ENCODE results near the gene SLC17A9. TPM values are rescaled to one million over a fixed set of nuclear protein-coding genes. Genes with fewer than 3 reads are reported as not detected.

SLC17A9 gene
- total RNA-seq, 1 experiment from 2014 or later, result 37.6 TPM

GRCh38 chr20:62940875-62941274 is 11.6 kb upstream of the SLC17A9 start:
- no peaks in the 10 kb centered on the region for H3K27me3 ChIP-seq (ENCODE audit: insufficient read depth, low read length)
- no TSS peak for BruUV-seq (replicated peaks)
- peaks cover 29 to 33% of the 10 kb centered on the region in 2 experiments for H3K36me3 ChIP-seq (ENCODE audit: control insufficient read depth in 1 of 2, insufficient read depth in 2 of 2, low read length in 2 of 2)
- H2AFZ ChIP-seq (ENCODE audit: low read depth, low read length, poor library complexity, severe bottlenecking), result no peak overlapping the region
- ChIA-PET RAD21 (ENCODE audit: low non-redundant PET in 1 of 2, low total read pairs in 2 of 2, uncharacterized antibody in 2 of 2, unreplicated experiment in 2 of 2) (no interaction called here), POLR2A (no interaction called here), CTCF (no interaction called here)
- no peak for TF ChIP-seq CBX3 (IDR thresholded peaks at IDR 0.05; ENCODE audit: low read depth)
- TF ChIP-seq, protein P1, sequence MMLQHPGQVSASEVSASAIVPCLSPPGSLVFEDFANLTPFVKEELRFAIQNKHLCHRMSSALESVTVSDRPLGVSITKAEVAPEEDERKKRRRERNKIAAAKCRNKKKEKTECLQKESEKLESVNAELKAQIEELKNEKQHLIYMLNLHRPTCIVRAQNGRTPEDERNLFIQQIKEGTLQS (IDR thresholded peaks at IDR 0.05), result no peak
- TF ChIP-seq POLR2AphosphoS5 (IDR thresholded peaks at IDR 0.05; ENCODE audit: low read depth, low read length), result no peak
- no peak for TF ChIP-seq FOSL1 (IDR thresholded peaks at IDR 0.05; ENCODE audit: low read depth)
- no peak for TF ChIP-seq RAD21 (IDR thresholded peaks at IDR 0.05; ENCODE audit: low read depth)
- TF ChIP-seq POLR2A (IDR thresholded peaks at IDR 0.05; ENCODE audit: borderline replicate concordance, extremely low read depth, insufficient read depth, insufficient read length), result no peak
- TF ChIP-seq EGR1 (IDR thresholded peaks at IDR 0.05; ENCODE audit: low read depth), result no peak
- TF ChIP-seq ELF1 (IDR thresholded peaks at IDR 0.05; ENCODE audit: borderline replicate concordance, low read depth), result no peak
- TF ChIP-seq ZFX (IDR thresholded peaks at IDR 0.05), result no peak
- no peak for TF ChIP-seq TCF7L2 (IDR thresholded peaks at IDR 0.05; ENCODE audit: borderline replicate concordance, extremely low read depth, insufficient read depth, insufficient read length)
- no peak for TF ChIP-seq YY1 (IDR thresholded peaks at IDR 0.05; ENCODE audit: extremely low read depth, insufficient replicate concordance, low read depth, low read length)
- no peak for TF ChIP-seq SRF (IDR thresholded peaks at IDR 0.05; ENCODE audit: low read depth)
- no peak for TF ChIP-seq SIN3A (IDR thresholded peaks at IDR 0.05; ENCODE audit: low read depth)
- no peak for TF ChIP-seq EZH2phosphoT487 (IDR thresholded peaks at IDR 0.05; ENCODE audit: borderline replicate concordance)
- TF ChIP-seq ZNF274 (IDR thresholded peaks at IDR 0.05; ENCODE audit: low read depth, low read length), result no peak
- no peak for TF ChIP-seq EZH2 (IDR thresholded peaks at IDR 0.05)
- TF ChIP-seq JUND (IDR thresholded peaks at IDR 0.05), result no peak
- ATAC-seq (no peak), DNase-seq (ENCODE audit: low read depth, low spot score) (no peak)
- peaks cover 2% of the 10 kb centered on the region; the same call in 1 of the 2 replicates for H4K20me1 ChIP-seq (ENCODE audit: insufficient read depth)
- H3K9me3 ChIP-seq (ENCODE audit: control insufficient read depth in 1 of 2, insufficient read depth in 1 of 2, low read depth in 1 of 2, low read length in 2 of 2), result no peaks in the 10 kb centered on the region
- H3K9ac ChIP-seq (ENCODE audit: low read length), result no peak overlapping the region
- H3K9me2 ChIP-seq (ENCODE audit: insufficient read depth), result no peaks in the 10 kb centered on the region
- peaks cover 72% of the 10 kb centered on the region for H3K79me2 ChIP-seq (ENCODE audit: insufficient read depth, low read length)
- H3K4me2 ChIP-seq (ENCODE audit: low read length), result no peak overlapping the region
- no peak overlapping the region for H3K4me3 ChIP-seq (replicated peaks in 1 of 2; ENCODE audit: low read depth in 1 of 2, low read length in 2 of 2)
- no peak overlapping the region for H3K27ac ChIP-seq (ENCODE audit: low read depth, low read length)
- peaks cover 10 to 20% of the 10 kb centered on the region in 2 experiments; a peak in 3 of 4 replicates for H3K4me1 ChIP-seq (ENCODE audit: control insufficient read depth in 1 of 2, insufficient read depth in 2 of 2, low read length in 2 of 2)
- intact Hi-C loops (cut with micrococcal nuclease), result no loop called here
